HepG2 (cell line): ENCODE measurements around the gene NOXO1. TPM values are rescaled to one million over a fixed set of nuclear protein-coding genes. Genes with fewer than 3 reads are reported as not detected.

Source experiments
- ATRX ChIP-seq: sonication (generic); formaldehyde crosslinking; IDR thresholded peaks from 2 replicates; pipeline ENCODE4 v1.4.0; 2020; ENCODE audit warnings: missing genetic modification reagents, borderline replicate concordance
- GZF1 ChIP-seq: sonication (generic); formaldehyde crosslinking; IDR thresholded peaks from 2 replicates; pipeline ENCODE4 v1.5.1; 2020; ENCODE audit warnings: mild to moderate bottlenecking, missing genetic modification reagents
- HNRNPK ChIP-seq: fragments of 200-400 bp; formaldehyde crosslinking; IDR thresholded peaks from 2 replicates; pipeline ENCODE4 v1.6.1; 2018; ENCODE audit warnings: low read length, low read depth, moderate library complexity, mild to moderate bottlenecking; ENCODE audit not compliant: poor library complexity, severe bottlenecking
- IKZF4 ChIP-seq: sonication (generic); formaldehyde crosslinking; IDR thresholded peaks from 2 replicates; pipeline ENCODE4 v1.5.1; 2020; ENCODE audit warnings: borderline replicate concordance, mild to moderate bottlenecking, low read depth, missing genetic modification reagents; ENCODE audit errors: not compliant biosample characterization
- ISL2 ChIP-seq: sonication (generic); formaldehyde crosslinking; IDR thresholded peaks from 2 replicates; pipeline ENCODE4 v1.5.0; 2020; ENCODE audit warnings: missing genetic modification reagents
- KDM5A ChIP-seq: fragments of 200-600 bp; sonication (generic); IDR thresholded peaks from 2 replicates; pipeline ENCODE4 v1.7.0; 2018; ENCODE audit warnings: antibody characterized with exemption, mild to moderate bottlenecking, low read length, borderline replicate concordance
- NFYB ChIP-seq: sonication (generic); formaldehyde crosslinking; IDR thresholded peaks from 2 replicates; pipeline ENCODE4 v1.4.0; 2020; ENCODE audit warnings: missing genetic modification reagents
- SMC3 ChIP-seq: IDR thresholded peaks from 2 replicates; pipeline ENCODE4 v1.6.1; 2011; ENCODE audit warnings: low read length, improper control_type of control experiment
- SRY ChIP-seq: sonication (generic); formaldehyde crosslinking; IDR thresholded peaks from 2 replicates; pipeline ENCODE4 v1.8.0; 2022; ENCODE audit warnings: mild to moderate bottlenecking, missing genetic modification reagents
- ZFP36 ChIP-seq: fragments of 150-350 bp; IDR thresholded peaks from 2 replicates; pipeline ENCODE4 v1.6.1; 2018; ENCODE audit warnings: borderline replicate concordance, low read length, low read depth; ENCODE audit not compliant: partially characterized antibody
- ZNF225 ChIP-seq: sonication (generic); formaldehyde crosslinking; IDR thresholded peaks from 2 replicates; pipeline ENCODE4 v1.4.0; 2020; ENCODE audit warnings: mild to moderate bottlenecking, missing genetic modification reagents
- ZNF430 ChIP-seq: sonication (generic); formaldehyde crosslinking; IDR thresholded peaks from 2 replicates; pipeline ENCODE4 v1.9.0; 2021; ENCODE audit warnings: mild to moderate bottlenecking, missing genetic modification reagents
- ZNF644 ChIP-seq: IDR thresholded peaks from 2 replicates; pipeline ENCODE4 v1.6.1; 2016; ENCODE audit warnings: low read depth
- ZNF772 ChIP-seq: sonication (generic); formaldehyde crosslinking; IDR thresholded peaks from 2 replicates; pipeline ENCODE4 v1.5.0; 2020; ENCODE audit warnings: mild to moderate bottlenecking, missing genetic modification reagents
- ZSCAN9 ChIP-seq: IDR thresholded peaks from 2 replicates; pipeline ENCODE4 v1.6.1; 2016; ENCODE audit warnings: borderline replicate concordance
- polyA plus RNA-seq, 8 experiments: library from polyadenylated mRNA; depleted of rRNA in 3 of 8; stranded (reverse) in 7 of 8; unstranded in 1 of 8; fragments of >200 nt; fragmentation: Illumina TruSeq in 4 of 8; extraction: Trizol in 4 of 8; gene quantifications; 2 replicates each; pipeline versions ENCODE4 v1.2.1 to v1.2.3, GENCODE V29; 2011 to 2016; ENCODE audit warnings: low read depth in 4 of 8, missing spikeins in 1 of 8, mixed read lengths in 1 of 8; ENCODE audit not compliant: insufficient read depth in 1 of 8
- total RNA-seq, 5 experiments: library from RNA; depleted of rRNA; stranded (reverse); fragments of >200 nt; fragmentation: Illumina TruSeq; extraction: Trizol; gene quantifications; 2 replicates each; pipeline ENCODE4 v1.2.3, GENCODE V29; 2016; ENCODE audit warnings: low read depth in 1 of 5
- TF ChIP-seq, protein P1 (sequence below): sonication (generic); formaldehyde crosslinking; IDR thresholded peaks from 2 replicates; pipeline ENCODE4 v1.8.0; 2022; ENCODE audit warnings: mild to moderate bottlenecking, missing genetic modification reagents; ENCODE audit not compliant: insufficient replicate concordance
- TF ChIP-seq, protein P2 (sequence below): sonication (generic); formaldehyde crosslinking; IDR thresholded peaks from 2 replicates; pipeline ENCODE4 v1.5.1; 2020; ENCODE audit warnings: mild to moderate bottlenecking, missing genetic modification reagents, borderline replicate concordance
- TF ChIP-seq, protein P3 (sequence below): sonication (generic); formaldehyde crosslinking; IDR thresholded peaks from 2 replicates; pipeline ENCODE4 v1.5.0; 2020; ENCODE audit warnings: mild to moderate bottlenecking, missing genetic modification reagents, borderline replicate concordance

NOXO1 gene
- total and polyA plus RNA-seq, 2 of the 13 experiments (the other 11 are each of a cell fraction or from before 2014, with no cell fraction given) = 0.69 to 1.4 TPM

DNA sequence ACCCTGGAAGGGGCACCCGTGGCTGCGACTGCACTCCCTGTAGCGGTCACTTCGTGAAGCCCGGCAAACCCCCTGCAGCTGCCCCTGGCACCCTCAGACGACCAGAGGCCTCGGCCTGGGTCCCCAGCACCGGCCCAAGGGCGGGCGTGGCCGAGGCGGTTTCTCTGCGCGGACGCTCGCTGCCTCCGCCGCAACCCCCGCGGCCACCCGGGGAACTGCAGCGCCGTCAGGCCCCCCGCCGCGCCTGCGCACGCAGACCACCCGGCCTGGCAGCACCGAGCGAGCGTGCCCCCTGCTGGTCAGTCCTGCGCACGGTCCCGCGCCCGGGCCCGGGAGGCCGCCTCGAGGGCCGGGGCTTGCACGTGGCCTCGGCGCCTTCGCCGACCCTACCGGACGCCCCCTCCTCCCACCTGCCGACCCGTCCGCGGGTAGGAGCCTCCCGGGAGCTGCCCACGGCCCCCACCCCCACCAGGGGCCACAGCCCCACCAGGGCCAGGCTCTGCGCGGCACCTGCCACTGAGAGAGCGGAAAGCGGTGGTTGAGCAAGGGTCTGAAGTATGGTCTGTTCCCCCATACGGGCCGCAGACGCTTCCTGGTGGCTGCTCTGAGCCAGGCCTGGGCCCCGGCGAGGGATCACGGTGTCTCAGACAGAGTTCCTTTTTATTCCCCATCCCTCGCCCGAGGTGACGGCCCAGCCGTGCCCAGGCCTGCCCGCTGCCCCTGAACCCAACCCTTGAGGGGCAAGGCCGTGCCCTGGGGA, 51.5 kb downstream of the NOXO1 start (continued):
- TF ChIP-seq, protein P1, sequence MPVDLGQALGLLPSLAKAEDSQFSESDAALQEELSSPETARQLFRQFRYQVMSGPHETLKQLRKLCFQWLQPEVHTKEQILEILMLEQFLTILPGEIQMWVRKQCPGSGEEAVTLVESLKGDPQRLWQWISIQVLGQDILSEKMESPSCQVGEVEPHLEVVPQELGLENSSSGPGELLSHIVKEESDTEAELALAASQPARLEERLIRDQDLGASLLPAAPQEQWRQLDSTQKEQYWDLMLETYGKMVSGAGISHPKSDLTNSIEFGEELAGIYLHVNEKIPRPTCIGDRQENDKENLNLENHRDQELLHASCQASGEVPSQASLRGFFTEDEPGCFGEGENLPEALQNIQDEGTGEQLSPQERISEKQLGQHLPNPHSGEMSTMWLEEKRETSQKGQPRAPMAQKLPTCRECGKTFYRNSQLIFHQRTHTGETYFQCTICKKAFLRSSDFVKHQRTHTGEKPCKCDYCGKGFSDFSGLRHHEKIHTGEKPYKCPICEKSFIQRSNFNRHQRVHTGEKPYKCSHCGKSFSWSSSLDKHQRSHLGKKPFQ (CRISPR knock-in tag) = no peak
- TF ChIP-seq ZFP36 (no peak), ZNF644 (no peak), NFYB (CRISPR knock-in tag) (no peak), SMC3 (no peak; the same call in 1 of the 2 replicates), HNRNPK (peak; percentile 13), ZNF772 (CRISPR knock-in tag) (peak; percentile 39; the same call in 1 of the 2 replicates), ZSCAN9 (no peak), GZF1 (CRISPR knock-in tag) (no peak), ZNF430 (CRISPR knock-in tag) (peak; percentile 86), IKZF4 (CRISPR knock-in tag) (peak; percentile 89), ISL2 (no peak), KDM5A (no peak), ZNF225 (CRISPR knock-in tag) (no peak), ATRX (CRISPR knock-in tag) (no peak), SRY (0 out of 2 replicates have a peak, but pooled peaks have one; percentile 35)
- TF ChIP-seq, protein P2, sequence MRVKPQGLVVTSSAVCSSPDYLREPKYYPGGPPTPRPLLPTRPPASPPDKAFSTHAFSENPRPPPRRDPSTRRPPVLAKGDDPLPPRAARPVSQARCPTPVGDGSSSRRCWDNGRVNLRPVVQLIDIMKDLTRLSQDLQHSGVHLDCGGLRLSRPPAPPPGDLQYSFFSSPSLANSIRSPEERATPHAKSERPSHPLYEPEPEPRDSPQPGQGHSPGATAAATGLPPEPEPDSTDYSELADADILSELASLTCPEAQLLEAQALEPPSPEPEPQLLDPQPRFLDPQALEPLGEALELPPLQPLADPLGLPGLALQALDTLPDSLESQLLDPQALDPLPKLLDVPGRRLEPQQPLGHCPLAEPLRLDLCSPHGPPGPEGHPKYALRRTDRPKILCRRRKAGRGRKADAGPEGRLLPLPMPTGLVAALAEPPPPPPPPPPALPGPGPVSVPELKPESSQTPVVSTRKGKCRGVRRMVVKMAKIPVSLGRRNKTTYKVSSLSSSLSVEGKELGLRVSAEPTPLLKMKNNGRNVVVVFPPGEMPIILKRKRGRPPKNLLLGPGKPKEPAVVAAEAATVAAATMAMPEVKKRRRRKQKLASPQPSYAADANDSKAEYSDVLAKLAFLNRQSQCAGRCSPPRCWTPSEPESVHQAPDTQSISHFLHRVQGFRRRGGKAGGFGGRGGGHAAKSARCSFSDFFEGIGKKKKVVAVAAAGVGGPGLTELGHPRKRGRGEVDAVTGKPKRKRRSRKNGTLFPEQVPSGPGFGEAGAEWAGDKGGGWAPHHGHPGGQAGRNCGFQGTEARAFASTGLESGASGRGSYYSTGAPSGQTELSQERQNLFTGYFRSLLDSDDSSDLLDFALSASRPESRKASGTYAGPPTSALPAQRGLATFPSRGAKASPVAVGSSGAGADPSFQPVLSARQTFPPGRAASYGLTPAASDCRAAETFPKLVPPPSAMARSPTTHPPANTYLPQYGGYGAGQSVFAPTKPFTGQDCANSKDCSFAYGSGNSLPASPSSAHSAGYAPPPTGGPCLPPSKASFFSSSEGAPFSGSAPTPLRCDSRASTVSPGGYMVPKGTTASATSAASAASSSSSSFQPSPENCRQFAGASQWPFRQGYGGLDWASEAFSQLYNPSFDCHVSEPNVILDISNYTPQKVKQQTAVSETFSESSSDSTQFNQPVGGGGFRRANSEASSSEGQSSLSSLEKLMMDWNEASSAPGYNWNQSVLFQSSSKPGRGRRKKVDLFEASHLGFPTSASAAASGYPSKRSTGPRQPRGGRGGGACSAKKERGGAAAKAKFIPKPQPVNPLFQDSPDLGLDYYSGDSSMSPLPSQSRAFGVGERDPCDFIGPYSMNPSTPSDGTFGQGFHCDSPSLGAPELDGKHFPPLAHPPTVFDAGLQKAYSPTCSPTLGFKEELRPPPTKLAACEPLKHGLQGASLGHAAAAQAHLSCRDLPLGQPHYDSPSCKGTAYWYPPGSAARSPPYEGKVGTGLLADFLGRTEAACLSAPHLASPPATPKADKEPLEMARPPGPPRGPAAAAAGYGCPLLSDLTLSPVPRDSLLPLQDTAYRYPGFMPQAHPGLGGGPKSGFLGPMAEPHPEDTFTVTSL (CRISPR knock-in tag) = no peak
- TF ChIP-seq, protein P3, sequence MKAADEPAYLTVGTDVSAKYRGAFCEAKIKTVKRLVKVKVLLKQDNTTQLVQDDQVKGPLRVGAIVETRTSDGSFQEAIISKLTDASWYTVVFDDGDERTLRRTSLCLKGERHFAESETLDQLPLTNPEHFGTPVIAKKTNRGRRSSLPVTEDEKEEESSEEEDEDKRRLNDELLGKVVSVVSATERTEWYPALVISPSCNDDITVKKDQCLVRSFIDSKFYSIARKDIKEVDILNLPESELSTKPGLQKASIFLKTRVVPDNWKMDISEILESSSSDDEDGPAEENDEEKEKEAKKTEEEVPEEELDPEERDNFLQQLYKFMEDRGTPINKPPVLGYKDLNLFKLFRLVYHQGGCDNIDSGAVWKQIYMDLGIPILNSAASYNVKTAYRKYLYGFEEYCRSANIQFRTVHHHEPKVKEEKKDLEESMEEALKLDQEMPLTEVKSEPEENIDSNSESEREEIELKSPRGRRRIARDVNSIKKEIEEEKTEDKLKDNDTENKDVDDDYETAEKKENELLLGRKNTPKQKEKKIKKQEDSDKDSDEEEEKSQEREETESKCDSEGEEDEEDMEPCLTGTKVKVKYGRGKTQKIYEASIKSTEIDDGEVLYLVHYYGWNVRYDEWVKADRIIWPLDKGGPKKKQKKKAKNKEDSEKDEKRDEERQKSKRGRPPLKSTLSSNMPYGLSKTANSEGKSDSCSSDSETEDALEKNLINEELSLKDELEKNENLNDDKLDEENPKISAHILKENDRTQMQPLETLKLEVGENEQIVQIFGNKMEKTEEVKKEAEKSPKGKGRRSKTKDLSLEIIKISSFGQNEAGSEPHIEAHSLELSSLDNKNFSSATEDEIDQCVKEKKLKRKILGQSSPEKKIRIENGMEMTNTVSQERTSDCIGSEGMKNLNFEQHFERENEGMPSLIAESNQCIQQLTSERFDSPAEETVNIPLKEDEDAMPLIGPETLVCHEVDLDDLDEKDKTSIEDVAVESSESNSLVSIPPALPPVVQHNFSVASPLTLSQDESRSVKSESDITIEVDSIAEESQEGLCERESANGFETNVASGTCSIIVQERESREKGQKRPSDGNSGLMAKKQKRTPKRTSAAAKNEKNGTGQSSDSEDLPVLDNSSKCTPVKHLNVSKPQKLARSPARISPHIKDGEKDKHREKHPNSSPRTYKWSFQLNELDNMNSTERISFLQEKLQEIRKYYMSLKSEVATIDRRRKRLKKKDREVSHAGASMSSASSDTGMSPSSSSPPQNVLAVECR (CRISPR knock-in tag) = peak; percentile 58; the same call in 1 of the 2 replicates
